ENCODE measurements around the gene ZNF474.

Gene ZNF474

DNA sequence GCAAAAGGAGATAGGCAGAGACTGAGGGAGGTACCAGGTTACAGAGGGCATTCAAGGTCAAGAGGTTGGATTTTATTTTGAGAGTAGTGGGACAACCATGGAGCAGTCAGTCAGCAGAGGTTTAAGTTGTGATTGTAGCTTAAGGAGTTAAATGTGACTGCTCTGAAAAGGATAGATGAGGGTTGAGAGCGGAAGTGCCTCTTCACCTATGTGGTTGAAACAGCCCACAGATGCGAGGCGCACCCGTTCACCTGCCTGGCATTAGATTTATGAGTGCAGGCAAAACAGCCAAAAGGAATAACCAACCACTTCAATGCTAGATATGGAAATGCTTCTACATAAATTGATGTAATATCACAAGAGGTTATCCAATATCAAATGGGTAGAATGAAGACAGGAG is 8.4 kb downstream of the ZNF474 start:
- H3K27ac ChIP-seq (ENCODE audit: low read depth, low read length) = no peak overlapping the region
- H3K9me3 ChIP-seq (ENCODE audit: insufficient read depth, low read length) = no peaks in the 10 kb centered on the region
- no peaks in the 10 kb centered on the region for H3K27me3 ChIP-seq (ENCODE audit: low read length)
- no peak overlapping the region for H2AFZ ChIP-seq (ENCODE audit: low read depth, low read length, severe bottlenecking)
- no peaks in the 10 kb centered on the region for H3K9me2 ChIP-seq (replicated peaks; ENCODE audit: insufficient read depth, low read length)
- no peaks in the 10 kb centered on the region for H3K36me3 ChIP-seq (ENCODE audit: low read length)
- no peak overlapping the region for H3K4me3 ChIP-seq (ENCODE audit: insufficient read depth, low read length, poor library complexity, severe bottlenecking)
- no peak overlapping the region for H3K9ac ChIP-seq (ENCODE audit: low read length)
- H3K4me2 ChIP-seq (ENCODE audit: low read depth, low read length, poor library complexity, severe bottlenecking) = no peak overlapping the region
- H3K79me2 ChIP-seq (ENCODE audit: insufficient read depth, low read length) = no peaks in the 10 kb centered on the region
- H4K20me1 ChIP-seq (ENCODE audit: low read depth, low read length) = no peaks in the 10 kb centered on the region
- no peak for TF ChIP-seq EZH2phosphoT487 (conservative IDR thresholded peaks at IDR 0.05; ENCODE audit: low read length)
- TF ChIP-seq, protein P1, sequence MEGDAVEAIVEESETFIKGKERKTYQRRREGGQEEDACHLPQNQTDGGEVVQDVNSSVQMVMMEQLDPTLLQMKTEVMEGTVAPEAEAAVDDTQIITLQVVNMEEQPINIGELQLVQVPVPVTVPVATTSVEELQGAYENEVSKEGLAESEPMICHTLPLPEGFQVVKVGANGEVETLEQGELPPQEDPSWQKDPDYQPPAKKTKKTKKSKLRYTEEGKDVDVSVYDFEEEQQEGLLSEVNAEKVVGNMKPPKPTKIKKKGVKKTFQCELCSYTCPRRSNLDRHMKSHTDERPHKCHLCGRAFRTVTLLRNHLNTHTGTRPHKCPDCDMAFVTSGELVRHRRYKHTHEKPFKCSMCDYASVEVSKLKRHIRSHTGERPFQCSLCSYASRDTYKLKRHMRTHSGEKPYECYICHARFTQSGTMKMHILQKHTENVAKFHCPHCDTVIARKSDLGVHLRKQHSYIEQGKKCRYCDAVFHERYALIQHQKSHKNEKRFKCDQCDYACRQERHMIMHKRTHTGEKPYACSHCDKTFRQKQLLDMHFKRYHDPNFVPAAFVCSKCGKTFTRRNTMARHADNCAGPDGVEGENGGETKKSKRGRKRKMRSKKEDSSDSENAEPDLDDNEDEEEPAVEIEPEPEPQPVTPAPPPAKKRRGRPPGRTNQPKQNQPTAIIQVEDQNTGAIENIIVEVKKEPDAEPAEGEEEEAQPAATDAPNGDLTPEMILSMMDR (IDR thresholded peaks at IDR 0.05; ENCODE audit: insufficient read depth, low read length, poor library complexity, severe bottlenecking) = no peak
- H3F3A ChIP-seq (ENCODE audit: insufficient read depth) = no peaks in the 10 kb centered on the region

DNA sequence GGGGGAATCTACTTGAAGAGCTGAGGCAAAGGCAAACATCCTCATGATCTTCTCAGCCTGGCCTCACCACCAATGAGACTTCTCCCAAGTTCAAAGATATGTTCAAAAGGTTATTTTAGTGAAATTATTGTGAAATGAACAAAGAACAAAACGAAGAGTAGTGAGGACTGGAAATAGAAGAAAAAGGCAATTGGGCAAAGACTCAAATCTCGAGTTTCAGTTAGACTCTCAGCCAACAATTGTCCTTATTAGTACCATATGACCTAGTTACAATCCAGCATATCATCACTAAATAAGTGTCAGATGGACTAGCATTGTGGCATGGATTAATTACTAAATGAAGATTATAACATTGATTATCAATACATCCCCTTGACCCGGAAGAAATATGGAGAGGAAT is 9.0 kb downstream of the ZNF474 start:
- Histone ChIP-seq H3K4me3 (ENCODE audit: insufficient read depth, low read length, poor library complexity, severe bottlenecking) (no peak overlapping the region), H3K27ac (ENCODE audit: low read depth, low read length) (no peak overlapping the region), H3K36me3 (ENCODE audit: low read length) (no peaks in the 10 kb centered on the region), H3K27me3 (ENCODE audit: low read length) (no peaks in the 10 kb centered on the region), H3K9ac (ENCODE audit: low read length) (no peak overlapping the region), H4K20me1 (ENCODE audit: low read depth, low read length) (no peaks in the 10 kb centered on the region), H3K4me2 (ENCODE audit: low read depth, low read length, poor library complexity, severe bottlenecking) (no peak overlapping the region), H3K9me2 (replicated peaks; ENCODE audit: insufficient read depth, low read length) (no peaks in the 10 kb centered on the region), H2AFZ (ENCODE audit: low read depth, low read length, severe bottlenecking) (no peak overlapping the region), H3K9me3 (ENCODE audit: insufficient read depth, low read length) (no peaks in the 10 kb centered on the region), H3F3A (ENCODE audit: insufficient read depth) (no peaks in the 10 kb centered on the region), H3K79me2 (ENCODE audit: insufficient read depth, low read length) (no peaks in the 10 kb centered on the region)
- no peak for TF ChIP-seq EZH2phosphoT487 (conservative IDR thresholded peaks at IDR 0.05; ENCODE audit: low read length)
- TF ChIP-seq, protein P1 (IDR thresholded peaks at IDR 0.05; ENCODE audit: insufficient read depth, low read length, poor library complexity, severe bottlenecking) = no peak

DNA sequence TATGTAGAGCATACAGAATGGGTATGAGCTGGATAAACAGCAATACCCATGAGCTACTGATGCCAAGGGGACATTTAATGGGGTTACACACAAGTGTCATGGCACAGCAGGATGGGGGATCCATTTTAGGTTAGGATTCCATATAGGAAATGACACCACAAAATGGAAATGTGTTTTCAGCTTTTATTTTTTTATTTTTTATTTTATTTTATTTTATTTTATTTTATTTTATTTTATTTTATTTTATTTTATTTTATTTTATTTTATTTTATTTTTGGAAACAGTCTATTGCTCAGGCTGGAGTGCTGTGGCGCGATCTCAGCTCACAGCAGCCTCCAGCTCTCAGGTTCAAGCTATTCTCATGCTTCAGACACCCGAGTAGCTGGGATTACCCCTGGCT is 11.6 kb downstream of the ZNF474 start:
- H3K9ac ChIP-seq (ENCODE audit: low read length) = no peak overlapping the region
- H3K36me3 ChIP-seq (ENCODE audit: low read length) = no peaks in the 10 kb centered on the region
- no peaks in the 10 kb centered on the region for H3K9me2 ChIP-seq (replicated peaks; ENCODE audit: insufficient read depth, low read length)
- H2AFZ ChIP-seq (ENCODE audit: low read depth, low read length, severe bottlenecking) = no peak overlapping the region
- H3K4me2 ChIP-seq (ENCODE audit: low read depth, low read length, poor library complexity, severe bottlenecking) = no peak overlapping the region
- no peaks in the 10 kb centered on the region for H3K27me3 ChIP-seq (ENCODE audit: low read length)
- H3K4me3 ChIP-seq (ENCODE audit: insufficient read depth, low read length, poor library complexity, severe bottlenecking) = no peak overlapping the region
- no peaks in the 10 kb centered on the region for H3F3A ChIP-seq (ENCODE audit: insufficient read depth)
- H4K20me1 ChIP-seq (ENCODE audit: low read depth, low read length) = no peaks in the 10 kb centered on the region
- no peaks in the 10 kb centered on the region for H3K79me2 ChIP-seq (ENCODE audit: insufficient read depth, low read length)
- TF ChIP-seq, protein P1 (IDR thresholded peaks at IDR 0.05; ENCODE audit: insufficient read depth, low read length, poor library complexity, severe bottlenecking) = no peak
- TF ChIP-seq EZH2phosphoT487 (conservative IDR thresholded peaks at IDR 0.05; ENCODE audit: low read length) = no peak
- no peaks in the 10 kb centered on the region for H3K9me3 ChIP-seq (ENCODE audit: insufficient read depth, low read length)
- H3K27ac ChIP-seq (ENCODE audit: low read depth, low read length) = no peak overlapping the region
